WTC11 (cell line): ENCODE measurements around the gene TRIM2.

Source experiments
- CTCF ChIP-seq: fragments of 200-600 bp; IDR thresholded peaks from 2 replicates; pipeline ENCODE4 v1.8.0; 2022; ENCODE audit warnings: antibody characterized with exemption
- E2F4 ChIP-seq: sonication (generic); formaldehyde crosslinking; IDR thresholded peaks from 2 replicates; pipeline ENCODE4 v1.8.1; 2022; ENCODE audit warnings: low read depth, mild to moderate bottlenecking, moderate library complexity, missing genetic modification reagents, borderline replicate concordance
- KAT7 ChIP-seq: sonication (generic); formaldehyde crosslinking; IDR thresholded peaks from 2 replicates; pipeline ENCODE4 v1.8.1; 2023; ENCODE audit warnings: missing genetic modification reagents, mild to moderate bottlenecking, borderline replicate concordance
- MLX ChIP-seq: sonication (generic); formaldehyde crosslinking; IDR thresholded peaks from 2 replicates; pipeline ENCODE4 v1.8.1; 2023; ENCODE audit warnings: mild to moderate bottlenecking, missing genetic modification reagents, moderate library complexity
- MXD4 ChIP-seq: fragments of 250-450 bp; sonication (Bioruptor Pico); IDR thresholded peaks from 2 replicates; pipeline ENCODE4 v1.8.0; 2021; ENCODE audit warnings: mild to moderate bottlenecking, moderate library complexity, borderline replicate concordance
- TEAD4 ChIP-seq: sonication (generic); formaldehyde crosslinking; IDR thresholded peaks from 2 replicates; pipeline ENCODE4 v1.8.0; 2022; ENCODE audit warnings: mild to moderate bottlenecking, missing genetic modification reagents

- TF ChIP-seq MLX (no peak), CTCF (no peak), KAT7 (no peak), E2F4 (CRISPR knock-in tag) (no peak), MXD4 (CRISPR knock-in tag) (no peak), TEAD4 (CRISPR knock-in tag) (no peak)
Measured at GRCh38 chr4:153212736-153213135, 8.5 kb downstream of the TRIM2 start.
